Neuronal stem cell (in vitro differentiated cells): ENCODE results near the gene ACBD6.

ENCODE experiments used
- DNase-seq: peaks from one replicate; pipeline ENCODE4 v3.0.0-alpha.2; 2013; ENCODE audit warnings: low spot score
- H2AFZ ChIP-seq: one replicate; pipeline ENCODE4 v1.6.1; 2013; ENCODE audit warnings: mild to moderate bottlenecking, low read length, inconsistent platforms
- H2AK5ac ChIP-seq: 2 replicates; pipeline ENCODE4 v1.6.1; 2013; ENCODE audit warnings: low read depth, mild to moderate bottlenecking, inconsistent platforms, low read length, moderate library complexity, mixed read lengths
- H2BK120ac ChIP-seq: 2 replicates; pipeline ENCODE4 v1.6.1; 2013; ENCODE audit warnings: low read depth, mild to moderate bottlenecking, inconsistent platforms, low read length, moderate library complexity, mixed read lengths
- H2BK12ac ChIP-seq: one replicate; pipeline ENCODE4 v1.6.1; 2013; ENCODE audit warnings: low read length, inconsistent platforms
- H2BK15ac ChIP-seq: 2 replicates; pipeline ENCODE4 v1.6.1; 2013; ENCODE audit warnings: mild to moderate bottlenecking, low read length, inconsistent platforms, mixed read lengths
- H2BK5ac ChIP-seq: one replicate; pipeline ENCODE4 v1.6.1; 2013; ENCODE audit warnings: inconsistent platforms, mild to moderate bottlenecking, low read length, moderate library complexity
- H3K14ac ChIP-seq: one replicate; pipeline ENCODE4 v1.6.1; 2013; ENCODE audit warnings: low read length, inconsistent platforms
- H3K18ac ChIP-seq: 2 replicates; pipeline ENCODE4 v1.6.1; 2013; ENCODE audit warnings: low read length, inconsistent platforms
- H3K23ac ChIP-seq: 2 replicates; pipeline ENCODE4 v1.6.1; 2013; ENCODE audit warnings: low read depth, mild to moderate bottlenecking, mixed read lengths, low read length, inconsistent platforms; ENCODE audit not compliant: poor library complexity
- H3K27ac ChIP-seq: replicated peaks from 3 replicates; pipeline ENCODE4 v1.5.1; 2013; ENCODE audit warnings: low read length, inconsistent platforms
- H3K27me3 ChIP-seq, 3 experiments: 2 replicates each; pipeline ENCODE4 v1.6.1; 2013; ENCODE audit warnings: low read length in 3 of 3, mild to moderate bottlenecking in 2 of 3, inconsistent platforms in 1 of 3, low read depth in 1 of 3, mixed read lengths in 1 of 3, moderate library complexity in 1 of 3; ENCODE audit not compliant: control insufficient read depth in 3 of 3, insufficient read depth in 3 of 3
- H3K36me3 ChIP-seq, 2 donors: replicated peaks in 1 of 2; 2 replicates each; pipeline ENCODE4 v1.6.1; 2013; ENCODE audit warnings: low read length in 2 of 2; ENCODE audit not compliant: control insufficient read depth in 2 of 2, insufficient read depth in 2 of 2
- H3K4ac ChIP-seq: 2 replicates; pipeline ENCODE4 v1.6.1; 2013; ENCODE audit warnings: inconsistent platforms, mild to moderate bottlenecking, low read length, moderate library complexity
- H3K4me1 ChIP-seq, 2 donors: 1 replicate in 1 of 2; 2 replicates in 1 of 2; pipeline ENCODE4 v1.6.1; 2013; ENCODE audit warnings: low read length in 2 of 2, low read depth in 1 of 2; ENCODE audit not compliant: control insufficient read depth in 2 of 2, insufficient read depth in 1 of 2
- H3K4me2 ChIP-seq: one replicate; pipeline ENCODE4 v1.6.1; 2013; ENCODE audit warnings: mild to moderate bottlenecking, low read length, inconsistent platforms; ENCODE audit not compliant: insufficient read depth, poor library complexity, severe bottlenecking
- H3K4me3 ChIP-seq, 2 donors: 2 replicates each; pipeline ENCODE4 v1.5.1; 2013; ENCODE audit warnings: low read length in 2 of 2, mild to moderate bottlenecking in 2 of 2, inconsistent platforms in 1 of 2, moderate library complexity in 1 of 2
- H3K79me1 ChIP-seq: one replicate; pipeline ENCODE4 v1.6.1; 2013; ENCODE audit warnings: low read depth, mild to moderate bottlenecking, inconsistent platforms, low read length, moderate library complexity
- H3K9ac ChIP-seq: one replicate; pipeline ENCODE4 v1.6.1; 2013; ENCODE audit warnings: mild to moderate bottlenecking, low read depth, low read length, inconsistent platforms; ENCODE audit not compliant: poor library complexity
- H3K9me3 ChIP-seq, 2 donors: replicated peaks in 1 of 2; 2 replicates each; pipeline versions ENCODE3 to v1.6.1; 2013; ENCODE audit warnings: low read length in 2 of 2, mild to moderate bottlenecking in 2 of 2, inconsistent platforms in 1 of 2, low read depth in 1 of 2, mixed read lengths in 1 of 2, moderate library complexity in 1 of 2; ENCODE audit not compliant: control insufficient read depth in 2 of 2, insufficient read depth in 1 of 2
- H4K8ac ChIP-seq: one replicate; pipeline ENCODE4 v1.6.1; 2013; ENCODE audit warnings: low read depth, mild to moderate bottlenecking, inconsistent platforms, low read length, moderate library complexity
- H4K91ac ChIP-seq: one replicate; pipeline ENCODE4 v1.6.1; 2013; ENCODE audit warnings: low read length, low read depth, mild to moderate bottlenecking, inconsistent platforms; ENCODE audit not compliant: poor library complexity
- WGBS, 2 donors: extraction: QIAGEN DNeasy Blood & Tissue Kit; methylation state at CpG; one replicate each; pipeline ENCODE4 v1.1.7; 2013; ENCODE audit warnings: missing lambda C conversion rate in 2 of 2, mixed read lengths in 1 of 2; ENCODE audit not compliant: insufficient read length in 2 of 2, insufficient replicate concordance in 1 of 2; ENCODE audit errors: extremely low coverage in 2 of 2; 5-methylcytosine and 5-hydroxymethylcytosine counted together

Gene ACBD6

GRCh38 chr1:180259431-180260338 lies 242.7 kb downstream of the ACBD6 start:
- Histone ChIP-seq H3K23ac (peak overlapping the region; percentile 80), H3K4ac (no peak overlapping the region), H2BK5ac (peak overlapping the region; percentile 10), H3K18ac (peak overlapping the region; percentile 61), H3K27ac (no peak overlapping the region), H4K8ac (no peak overlapping the region), H2AFZ (no peak overlapping the region), H2AK5ac (peak overlapping the region; percentile 79), H3K4me3 (no peak overlapping the region), H2BK12ac (no peak overlapping the region), H3K36me3 (no peaks in the 10 kb centered on the region), H3K4me1 (peaks cover 0 to 7% of the 10 kb centered on the region in 2 donors), H3K9me3 (no peaks in the 10 kb centered on the region), H3K27me3 (peaks cover 0 to 40% (median 2%) of the 10 kb centered on the region in 3 experiments), H2BK15ac (peak overlapping the region; percentile 60), H2BK120ac (no peak overlapping the region), H3K14ac (no peak overlapping the region), H3K4me2 (no peak overlapping the region), H3K9ac (no peak overlapping the region), H3K79me1 (no peaks in the 10 kb centered on the region), H4K91ac (no peak overlapping the region)
- WGBS, 2 donors, result no CpG with 5 or more reads among the region's 22 CpGs
- no peak for DNase-seq

GRCh38 chr1:180258935-180259334 lies 243.4 kb downstream of the ACBD6 start:
- H3K4me3 ChIP-seq, result no peak overlapping the region
- peak overlapping the region; percentile 79 for H2AK5ac ChIP-seq
- H3K14ac ChIP-seq, result no peak overlapping the region
- no peaks in the 10 kb centered on the region for H3K79me1 ChIP-seq
- no peak overlapping the region for H2BK120ac ChIP-seq
- H3K4ac ChIP-seq, result no peak overlapping the region
- H3K4me2 ChIP-seq, result no peak overlapping the region
- H4K91ac ChIP-seq, result no peak overlapping the region
- peaks cover 0 to 41% (median 2%) of the 10 kb centered on the region in 3 experiments for H3K27me3 ChIP-seq
- H3K9me3 ChIP-seq, result no peaks in the 10 kb centered on the region
- peak overlapping the region; percentile 11 for H3K18ac ChIP-seq
- no peak overlapping the region for H2BK12ac ChIP-seq
- H2BK5ac ChIP-seq, result peak overlapping the region; percentile 10
- no peak overlapping the region for H4K8ac ChIP-seq
- DNase-seq, result no peak
- no peak overlapping the region for H2BK15ac ChIP-seq
- no CpG with 5 or more reads among the region's 5 CpGs for WGBS, 2 donors
- no peak overlapping the region for H2AFZ ChIP-seq
- peak overlapping the region; percentile 2 for H3K9ac ChIP-seq
- peaks cover 0 to 2% of the 10 kb centered on the region in 2 donors for H3K4me1 ChIP-seq
- no peak overlapping the region for H3K23ac ChIP-seq
- H3K27ac ChIP-seq, result no peak overlapping the region
- no peaks in the 10 kb centered on the region for H3K36me3 ChIP-seq

GRCh38 chr1:180258290-180258689 lies 244.1 kb downstream of the ACBD6 start:
- peaks cover 0 to 43% (median 2%) of the 10 kb centered on the region in 3 experiments for H3K27me3 ChIP-seq
- no peak overlapping the region for H3K23ac ChIP-seq
- H3K27ac ChIP-seq, result no peak overlapping the region
- H3K4me1 ChIP-seq, result peaks cover 0 to 2% of the 10 kb centered on the region in 2 donors
- no peaks in the 10 kb centered on the region for H3K79me1 ChIP-seq
- no peak overlapping the region for H3K4ac ChIP-seq
- no peak overlapping the region for H3K4me2 ChIP-seq
- H3K9me3 ChIP-seq, result no peaks in the 10 kb centered on the region
- no CpG with 5 or more reads among the region's 12 CpGs for WGBS, 2 donors
- no peak overlapping the region for H2BK5ac ChIP-seq
- no peaks in the 10 kb centered on the region for H3K36me3 ChIP-seq
- H3K14ac ChIP-seq, result no peak overlapping the region
- no peak overlapping the region for H2AFZ ChIP-seq
- H3K4me3 ChIP-seq, result peak overlapping the region in 1 of 2 donors; percentile 26
- no peak overlapping the region for H2BK120ac ChIP-seq
- no peak overlapping the region for H2BK15ac ChIP-seq
- peak overlapping the region; percentile 3 for H2AK5ac ChIP-seq
- no peak overlapping the region for H4K8ac ChIP-seq
- DNase-seq, result no peak
- H3K9ac ChIP-seq, result no peak overlapping the region
- no peak overlapping the region for H2BK12ac ChIP-seq
- H4K91ac ChIP-seq, result no peak overlapping the region
- H3K18ac ChIP-seq, result peak overlapping the region; percentile 33

- no CpG with 5 or more reads among the region's 8 CpGs for WGBS, 2 donors
- Histone ChIP-seq H3K9ac (no peak overlapping the region), H4K91ac (no peak overlapping the region), H3K4me1 (peaks cover 0 to 2% of the 10 kb centered on the region in 2 donors), H3K4ac (no peak overlapping the region), H2BK15ac (peak overlapping the region; percentile 70), H3K9me3 (no peaks in the 10 kb centered on the region), H3K27ac (no peak overlapping the region), H3K14ac (no peak overlapping the region), H2BK5ac (no peak overlapping the region), H2BK12ac (no peak overlapping the region), H4K8ac (no peak overlapping the region), H2BK120ac (no peak overlapping the region), H3K4me2 (no peak overlapping the region), H2AK5ac (no peak overlapping the region), H3K4me3 (no peak overlapping the region), H3K23ac (no peak overlapping the region), H3K18ac (no peak overlapping the region), H3K79me1 (no peaks in the 10 kb centered on the region), H2AFZ (no peak overlapping the region), H3K27me3 (peaks cover 0 to 42% (median 2%) of the 10 kb centered on the region in 3 experiments), H3K36me3 (no peaks in the 10 kb centered on the region)
- no peak for DNase-seq
These were observed 244.9 kb downstream of the ACBD6 start for GRCh38 chr1:180257486-180257885.
